Endothelial cell of hepatic sinusoid (primary cell): Measurements from ENCODE around the gene NRG2.

Source experiments
- in situ Hi-C: cut with HindIII; loops from 2 replicates; pipeline ENCODE4 v1.10.0; 2017; ENCODE audit warnings: low sequenced_read_pairs

The NRG2 gene

GRCh38 chr5:139886213-139886612 lies 156.9 kb downstream of the NRG2 start:
- in situ Hi-C loops: loop anchor here (5.0 kb wide), 1 partner anchor 74 kb away; no protein-coding TSS in a partner anchor

- in situ Hi-C loops: loop anchor here (5.0 kb wide), 1 partner anchor 74 kb away; no protein-coding TSS in a partner anchor
Measured at GRCh38 chr5:139885857-139886208, 157.3 kb downstream of the NRG2 start.

- in situ Hi-C loops: loop anchor here (5.0 kb wide), 1 partner anchor 73 kb away; no protein-coding TSS in a partner anchor
Measured at GRCh38 chr5:139885172-139885856, 157.8 kb downstream of the NRG2 start.

- in situ Hi-C loops: loop anchor here (5.0 kb wide), 1 partner anchor 72 kb away; no protein-coding TSS in a partner anchor
Measured at GRCh38 chr5:139884734-139885133, 158.4 kb downstream of the NRG2 start.

- in situ Hi-C loops: no loop called here
Measured at GRCh38 chr5:139884144-139884543, 159.0 kb downstream of the NRG2 start.

- in situ Hi-C loops: no loop called here
Measured at GRCh38 chr5:139882961-139883539, 160.0 kb downstream of the NRG2 start.

GRCh38 chr5:139882316-139882715 lies 160.8 kb downstream of the NRG2 start:
- in situ Hi-C loops: no loop called here

- in situ Hi-C loops: no loop called here
Measured at GRCh38 chr5:139881143-139881733, 161.9 kb downstream of the NRG2 start.

GRCh38 chr5:139880416-139881142 lies 162.5 kb downstream of the NRG2 start:
- in situ Hi-C loops: no loop called here

GRCh38 chr5:139878093-139878492 lies 165.0 kb downstream of the NRG2 start:
- in situ Hi-C loops: no loop called here

- in situ Hi-C loops: no loop called here
Measured at GRCh38 chr5:139877129-139877597, 165.9 kb downstream of the NRG2 start.

GRCh38 chr5:139875957-139876356 lies 167.1 kb downstream of the NRG2 start:
- in situ Hi-C loops: no loop called here

- in situ Hi-C loops: no loop called here
Measured at GRCh38 chr5:139872851-139873794, 170.0 kb downstream of the NRG2 start.

GRCh38 chr5:139872052-139872766 lies 170.9 kb downstream of the NRG2 start:
- in situ Hi-C loops: no loop called here

GRCh38 chr5:139871614-139872013 lies 171.5 kb downstream of the NRG2 start:
- in situ Hi-C loops: no loop called here

- in situ Hi-C loops: no loop called here
Measured at GRCh38 chr5:139870677-139871076, 172.4 kb downstream of the NRG2 start.

- in situ Hi-C loops: loop anchor here (5.0 kb wide), 2 partner anchors 58 to 97 kb away; no protein-coding TSS in a partner anchor
Measured at GRCh38 chr5:139869042-139869790, 173.9 kb downstream of the NRG2 start.

GRCh38 chr5:139867581-139867980 lies 175.5 kb downstream of the NRG2 start:
- in situ Hi-C loops: loop anchor here (5.0 kb wide), 2 partner anchors 60 to 95 kb away; no protein-coding TSS in a partner anchor

- in situ Hi-C loops: loop anchor here (5.0 kb wide), 2 partner anchors 60 to 95 kb away; no protein-coding TSS in a partner anchor
Measured at GRCh38 chr5:139867109-139867508, 176.0 kb downstream of the NRG2 start.
